ENCODE data around the gene MYEF2. TPM values are rescaled to one million over a fixed set of nuclear protein-coding genes. Genes with fewer than 3 reads are reported as not detected.

Gene MYEF2
- total RNA-seq (2022; extraction: Qiagen RNA extraction): 13.0 to 17.3 TPM (median 15.4 TPM) in 5 replicates

GRCh38 chr15:48177766-48178647 lies at the start of gene MYEF2:
MYEF2 (minus strand) TSS chr15:48178295; CDS start chr15:48178237, 58 bp downstream.

GRCh38 chr15:48205981-48206380 lies 27.9 kb upstream of the MYEF2 start, which contains the start of gene SLC12A1:
SLC12A1 (plus strand) TSS chr15:48206302; CDS start chr15:48207720, 1,418 bp downstream.

GRCh38 chr15:48191574-48192225 lies 13.6 kb upstream of the MYEF2 start, which contains the start of gene CTXN2:
CTXN2 (plus strand) TSS chr15:48191665; CDS start chr15:48201301, 9,636 bp downstream.

GRCh38 chr15:48120745-48121144 lies 57.4 kb downstream of the MYEF2 start, which contains the start of gene SLC24A5:
SLC24A5 (plus strand) TSS chr15:48120990; CDS start chr15:48121045, 55 bp downstream.

Other genes starting within 250 kb of the MYEF2 start
- gene SLC24A5, start 57.3 kb downstream of the MYEF2 start, total RNA-seq (2022; extraction: Qiagen RNA extraction): not detected in 5 replicates
- gene CTXN2, start 13.4 kb upstream of the MYEF2 start, total RNA-seq (2022; extraction: Qiagen RNA extraction): 0.03 to 0.07 TPM in 2 of 5 replicates, not detected in the others
- gene SLC12A1, start 28.0 kb upstream of the MYEF2 start, total RNA-seq (2022; extraction: Qiagen RNA extraction): not detected in 5 replicates
- 88.8 to 113 TPM (median 110 TPM) in 5 replicates for gene DUT, start 153.1 kb upstream of the MYEF2 start, total RNA-seq (2022; extraction: Qiagen RNA extraction)

All from A549 treated with Hydrocortisone at 1 μM for 4 hours (cell line).